ENCODE data around the gene MKI67. TPM values are rescaled to one million over a fixed set of nuclear protein-coding genes. Genes with fewer than 3 reads are reported as not detected.

The MKI67 gene
- total and polyA plus RNA-seq, 8 donors, result 0.61 to 60.8 (median 7.7) TPM

GRCh38 chr10:128137877-128138276, 11.7 kb upstream of the MKI67 start:
- no peak for DNase-seq
- intact Hi-C loops (cut with DNase I; ENCODE audit: low total_unique reads), result no loop called here

DNA sequence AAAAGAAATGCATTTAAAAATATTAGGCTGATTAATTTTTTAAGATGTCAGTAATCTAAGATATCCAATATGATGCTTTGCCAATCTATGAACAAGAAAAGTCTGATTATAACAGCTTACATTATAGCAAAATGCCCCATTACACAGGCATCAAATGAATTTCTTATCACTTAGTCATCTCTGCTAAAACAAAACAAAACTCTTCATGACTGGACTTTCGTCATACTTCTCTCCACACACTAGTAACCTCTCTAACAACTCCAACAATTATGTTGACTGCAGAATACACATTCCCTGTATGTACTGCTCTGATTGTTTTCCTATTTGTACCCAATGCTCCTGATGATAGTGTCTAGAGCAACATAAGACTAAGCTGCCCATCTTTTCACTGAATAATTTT, 3.8 kb upstream of the MKI67 start:
- H3K9me3 ChIP-seq, result no peaks in the 10 kb centered on the region
- peaks cover 0 to 12% (median 11%) of the 10 kb centered on the region in 3 donors for H3K27me3 ChIP-seq
- no peak for TF ChIP-seq EP300 (IDR thresholded peaks at IDR 0.05)
- TF ChIP-seq POLR2A (IDR thresholded peaks at IDR 0.05), result no peak
- TF ChIP-seq POLR2AphosphoS5 (IDR thresholded peaks at IDR 0.05), result no peak
- no peak for TF ChIP-seq CTCF (IDR thresholded peaks at IDR 0.05)
- intact Hi-C loops (cut with DNase I; ENCODE audit: low total_unique reads), result no loop called here
- no peak overlapping the region for H3K4me3 ChIP-seq
- H3K4me1 ChIP-seq, result peaks cover 11 to 23% (median 20%) of the 10 kb centered on the region in 4 donors
- 50 to 85% (median 55%) methylated on average over 1 of the region's 1 CpG for WGBS, 5 donors
- H3K36me3 ChIP-seq, result no peaks in the 10 kb centered on the region
- no peak for DNase-seq
- no peak overlapping the region for H3K27ac ChIP-seq

More at GRCh38 chr10:128137877-128138276, 11.7 kb upstream of the MKI67 start:
- TF ChIP-seq EP300 (IDR thresholded peaks at IDR 0.05), result no peak
- TF ChIP-seq CTCF (IDR thresholded peaks at IDR 0.05), result no peak
- no peak for TF ChIP-seq POLR2AphosphoS5 (IDR thresholded peaks at IDR 0.05)
- TF ChIP-seq POLR2A (IDR thresholded peaks at IDR 0.05), result no peak
- H3K36me3 ChIP-seq, result no peaks in the 10 kb centered on the region
- 16 to 29% (median 19%) methylated on average over 1 of the region's 1 CpG for WGBS, 5 donors
- H3K4me3 ChIP-seq, result no peak overlapping the region
- no peak overlapping the region for H3K27ac ChIP-seq
- no peaks in the 10 kb centered on the region for H3K27me3 ChIP-seq
- no peaks in the 10 kb centered on the region for H3K4me1 ChIP-seq
- H3K9me3 ChIP-seq, result no peaks in the 10 kb centered on the region

DNA sequence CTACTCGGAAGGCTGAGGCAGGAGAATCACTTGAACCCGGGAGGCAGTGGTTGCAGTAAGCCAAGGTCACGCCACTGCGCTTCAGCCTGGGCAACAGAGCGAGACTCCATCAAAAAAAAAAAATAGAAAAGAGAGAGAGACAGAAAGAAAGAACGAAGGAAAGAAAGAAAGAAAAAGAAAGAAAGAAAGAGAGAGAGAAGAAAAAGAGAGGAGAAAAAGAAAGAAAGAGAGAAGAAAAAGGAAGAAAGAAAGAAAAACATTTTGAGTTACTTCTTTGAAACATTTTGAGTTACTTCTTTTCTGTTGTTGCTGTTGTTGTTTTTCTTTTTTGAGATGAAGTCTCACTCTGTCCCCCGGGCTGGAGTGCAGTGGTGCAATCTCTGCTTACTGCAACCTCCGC, 2.4 kb upstream of the MKI67 start:
- Histone ChIP-seq H3K36me3 (no peaks in the 10 kb centered on the region), H3K27ac (no peak overlapping the region), H3K4me1 (peaks cover 11 to 37% (median 26%) of the 10 kb centered on the region in 4 donors), H3K4me3 (no peak overlapping the region), H3K9me3 (no peaks in the 10 kb centered on the region), H3K27me3 (peaks cover 0 to 27% (median 22%) of the 10 kb centered on the region in 3 donors)
- WGBS, 5 donors, result 76 to 92% (median 82%) methylated on average over 5 to 8 of the region's 8 CpGs
- intact Hi-C loops (cut with DNase I; ENCODE audit: low total_unique reads), result no loop called here
- DNase-seq, result no peak
- no peak for TF ChIP-seq CTCF (IDR thresholded peaks at IDR 0.05)

DNA sequence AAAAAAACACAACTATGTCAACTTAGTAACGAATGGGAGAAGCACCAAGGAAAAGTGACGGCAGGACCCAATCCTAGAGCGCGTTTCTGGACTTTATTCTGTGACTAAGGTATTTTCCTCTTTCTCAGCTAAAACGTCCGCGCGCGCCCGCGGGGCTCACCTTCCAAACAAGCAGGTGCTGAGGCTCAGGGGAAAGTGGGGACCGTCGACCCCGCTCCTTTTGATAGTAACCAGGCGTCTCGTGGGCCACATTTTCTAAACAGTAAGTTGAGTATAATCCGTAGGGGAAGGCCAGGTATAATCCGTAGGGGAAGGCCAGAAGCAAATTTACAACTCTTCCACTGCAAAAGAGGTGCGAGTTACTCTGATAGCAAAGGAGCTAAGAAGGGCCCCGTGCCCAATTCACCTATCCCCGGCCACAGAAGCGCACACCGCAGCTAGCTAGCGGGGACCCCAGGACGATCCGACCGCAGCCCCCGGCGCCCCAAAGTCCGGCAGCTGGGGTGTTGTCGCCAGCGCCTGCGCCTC, 743 bp downstream of the MKI67 start:
- no peaks in the 10 kb centered on the region for H3K36me3 ChIP-seq
- no peak for TF ChIP-seq EP300 (IDR thresholded peaks at IDR 0.05)
- TF ChIP-seq POLR2AphosphoS5 (IDR thresholded peaks at IDR 0.05), result no peak
- no peak for TF ChIP-seq CTCF (IDR thresholded peaks at IDR 0.05)
- TF ChIP-seq POLR2A (IDR thresholded peaks at IDR 0.05), result no peak
- 1 to 3% (median 2%) methylated on average over 20 to 33 of the region's 33 CpGs for WGBS, 5 donors
- peak in 1 of 2 donors; percentile 41 for DNase-seq
- H3K4me3 ChIP-seq, result peak overlapping the region; percentile 58 to 93 (median 71)
- peaks cover 0 to 47% (median 22%) of the 10 kb centered on the region in 3 donors for H3K27me3 ChIP-seq
- peaks cover 11 to 37% (median 26%) of the 10 kb centered on the region in 4 donors for H3K4me1 ChIP-seq
- intact Hi-C loops (cut with DNase I; ENCODE audit: low total_unique reads), result no loop called here
- peak overlapping the region in 2 of 5 donors; percentile 49 to 59 for H3K27ac ChIP-seq
- H3K9me3 ChIP-seq, result no peaks in the 10 kb centered on the region

Measured in stomach (tissue), 9 donors.